HG03103 (cell line): ENCODE data around the gene SLC35F1.

ENCODE experiments used
- ATAC-seq: cut with Tn5 transposase; IDR thresholded peaks from one replicate; pipeline ENCODE4 v1.9.1; 2021; ENCODE audit warnings: low read depth; ENCODE audit not compliant: unreplicated experiment

SLC35F1 gene

DNA sequence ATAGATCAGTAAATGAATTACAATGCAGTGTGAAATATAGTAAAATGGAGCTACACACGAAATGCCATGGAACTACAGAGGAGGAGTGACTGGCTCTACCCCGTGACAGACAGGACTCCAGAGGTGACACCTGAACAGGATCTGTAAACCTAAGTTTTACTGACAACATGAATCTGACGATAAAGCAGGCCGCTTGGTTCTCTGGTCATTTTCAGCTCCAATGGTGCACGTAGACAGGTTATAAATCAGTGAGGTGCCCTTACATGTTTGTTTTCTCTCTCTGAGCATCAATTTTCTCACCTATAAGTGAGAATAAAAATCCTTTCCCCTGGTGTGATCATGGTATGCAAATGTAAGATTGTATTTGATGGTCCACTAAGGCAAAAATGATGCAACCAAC, 339.3 kb downstream of the SLC35F1 start:
- ATAC-seq = no peak

DNA sequence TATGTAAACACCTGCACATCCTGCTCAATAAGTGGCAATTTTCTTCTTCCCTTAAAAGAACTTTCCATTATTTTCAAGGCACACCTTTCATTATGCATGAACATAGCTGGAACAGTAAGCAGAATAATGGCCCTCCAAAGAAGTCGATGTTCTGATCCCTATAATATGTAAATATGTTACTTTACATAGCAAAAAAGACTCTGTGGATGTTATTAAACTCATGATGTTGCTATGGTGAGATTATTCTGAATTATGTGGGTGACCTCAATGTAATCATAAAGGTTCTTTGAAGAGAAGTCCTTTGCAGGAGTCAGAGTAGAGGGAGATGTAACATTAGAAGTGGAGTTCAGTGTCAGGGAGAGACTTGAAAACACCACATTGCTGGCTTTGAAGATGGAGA, 341.1 kb downstream of the SLC35F1 start:
- no peak for ATAC-seq

DNA sequence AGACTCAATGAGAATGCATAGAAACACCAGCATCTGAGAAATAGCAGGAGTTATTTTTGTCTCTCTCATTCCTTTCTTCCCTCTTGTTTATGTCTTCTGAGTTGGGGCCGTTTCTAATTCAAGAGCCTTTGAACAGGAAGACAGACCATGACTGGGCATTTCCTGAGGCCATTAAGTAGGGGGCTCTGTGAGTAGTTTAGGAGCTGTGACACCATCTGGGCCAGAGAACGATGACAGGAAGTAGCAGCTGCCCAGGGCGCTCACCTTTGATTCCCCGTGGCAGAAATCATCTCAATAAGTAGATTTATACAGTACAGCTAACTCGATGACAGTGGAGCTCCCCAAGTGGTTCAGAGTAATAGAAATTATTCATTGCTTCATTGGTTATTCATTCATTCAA, 342.6 kb downstream of the SLC35F1 start:
- ATAC-seq = no peak

DNA sequence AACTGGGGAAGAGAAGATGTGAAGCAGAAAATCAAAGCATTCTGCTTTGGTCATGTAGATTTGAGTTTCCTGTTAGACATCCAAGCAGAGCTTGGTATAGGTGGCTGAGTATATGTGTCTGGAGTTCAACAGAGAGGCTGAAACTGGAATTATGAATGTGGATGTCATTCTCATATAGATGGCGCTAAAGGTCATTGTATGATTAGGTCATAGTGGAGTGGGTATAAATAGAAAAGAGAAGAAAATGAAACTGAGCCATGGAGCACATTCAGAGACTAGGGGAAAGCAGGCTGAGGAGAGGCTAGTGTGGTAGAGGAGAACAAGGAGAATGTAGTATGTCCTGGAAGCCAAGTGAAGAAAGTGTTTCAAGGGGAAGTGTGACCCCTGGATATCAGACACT, 345.4 kb downstream of the SLC35F1 start:
- peak; percentile 85 for ATAC-seq

DNA sequence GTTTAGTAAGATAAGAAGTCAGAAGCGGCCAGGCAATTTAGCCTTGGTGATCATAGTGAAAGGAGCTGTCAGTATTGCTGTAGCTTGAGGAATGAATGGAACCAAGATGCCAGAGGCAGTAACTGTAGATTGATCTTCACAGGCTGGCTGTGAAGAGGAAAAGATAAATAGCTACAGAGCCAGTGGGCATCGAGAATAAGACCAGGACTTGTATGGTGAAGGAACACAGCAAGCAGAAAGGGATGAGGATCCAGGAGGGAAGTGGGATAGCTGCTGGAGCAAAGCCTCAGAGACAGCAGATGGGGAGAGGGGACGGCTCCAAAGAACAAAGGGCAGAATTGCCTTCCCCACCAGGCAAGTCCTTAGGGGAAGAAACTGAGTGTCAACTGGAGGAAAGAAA, 346.7 kb downstream of the SLC35F1 start:
- no peak for ATAC-seq

DNA sequence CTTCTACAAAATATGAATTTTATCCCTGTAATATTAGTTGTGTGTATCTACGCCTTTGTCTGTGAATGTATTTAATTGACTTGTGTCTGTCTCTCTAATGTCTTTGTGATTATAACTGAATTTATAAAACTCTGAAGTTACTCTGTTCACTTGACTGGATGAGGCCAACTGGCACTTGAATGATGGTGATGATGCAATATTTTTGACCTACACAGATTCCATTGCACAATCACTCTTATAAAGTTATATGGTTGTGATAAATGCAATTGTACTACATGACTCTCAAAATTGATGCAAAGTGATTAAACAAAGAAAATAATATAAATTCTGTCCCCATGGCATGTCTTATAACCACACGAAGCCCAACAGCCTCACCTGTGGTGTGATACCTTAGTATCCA, 353.8 kb downstream of the SLC35F1 start:
- ATAC-seq = no peak

DNA sequence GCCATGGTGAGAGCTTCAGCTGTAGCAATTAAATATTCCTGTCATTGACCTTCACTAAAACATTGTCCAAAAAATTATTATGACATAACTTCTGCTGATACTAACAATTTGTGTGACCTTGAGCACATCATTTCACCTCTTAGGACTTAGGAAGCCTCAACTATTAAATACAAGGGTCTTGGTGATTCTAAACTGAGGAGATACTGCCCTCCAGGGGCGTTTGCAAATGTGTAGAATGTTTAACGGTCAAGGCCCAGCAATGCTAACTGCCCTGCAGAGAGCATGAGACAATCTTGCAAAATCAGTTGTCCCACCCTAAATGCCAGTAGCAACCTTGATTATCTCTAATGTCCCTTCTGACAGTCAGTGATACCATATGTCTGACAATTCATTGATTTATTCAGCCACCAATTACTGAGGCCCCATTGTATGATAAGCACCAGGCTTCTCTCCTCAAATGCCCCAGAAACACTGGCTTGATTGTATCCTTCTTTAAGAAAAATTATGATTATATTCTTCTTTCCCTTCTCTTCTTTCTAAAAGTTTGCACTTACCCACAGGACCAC, 356.9 kb downstream of the SLC35F1 start:
- peak; percentile 66 for ATAC-seq

DNA sequence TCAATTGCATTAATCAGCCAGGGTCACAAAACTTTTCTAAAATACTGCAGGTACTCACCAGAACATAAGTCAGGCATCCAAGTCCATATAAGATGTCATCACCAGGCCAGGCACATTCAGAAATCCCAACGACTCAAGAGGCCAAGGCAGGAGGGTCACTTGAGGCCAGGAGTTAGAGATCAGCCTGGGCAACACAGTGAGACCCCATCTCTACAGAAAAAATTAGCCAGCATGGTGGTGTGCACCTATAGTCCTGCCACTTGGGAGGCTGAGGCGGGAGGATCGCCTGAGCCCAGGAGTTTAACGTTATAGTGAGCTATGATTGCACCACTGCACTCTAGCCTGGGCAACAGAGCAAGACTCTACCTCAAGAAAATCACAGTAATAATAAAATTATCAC, 362.6 kb downstream of the SLC35F1 start:
- ATAC-seq = no peak

DNA sequence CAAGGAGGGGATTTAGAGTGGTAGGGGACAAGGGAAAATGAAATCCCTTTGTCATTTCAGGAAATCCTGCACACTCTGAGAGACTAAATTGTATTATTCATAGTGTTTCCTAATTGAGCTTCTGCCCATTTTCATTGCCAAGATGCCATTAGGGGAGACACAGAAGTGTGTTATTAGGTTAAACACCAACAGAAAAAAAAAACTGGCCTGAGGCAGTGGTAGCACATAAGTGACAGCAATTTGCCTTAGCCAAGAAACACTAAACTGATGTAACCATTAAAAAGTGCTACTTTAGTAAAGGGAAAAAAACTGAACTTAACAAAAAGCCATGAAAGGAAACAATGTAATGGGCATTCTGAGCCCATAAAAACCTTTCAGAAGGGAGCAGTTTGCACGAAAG, 370.6 kb downstream of the SLC35F1 start:
- no peak for ATAC-seq

DNA sequence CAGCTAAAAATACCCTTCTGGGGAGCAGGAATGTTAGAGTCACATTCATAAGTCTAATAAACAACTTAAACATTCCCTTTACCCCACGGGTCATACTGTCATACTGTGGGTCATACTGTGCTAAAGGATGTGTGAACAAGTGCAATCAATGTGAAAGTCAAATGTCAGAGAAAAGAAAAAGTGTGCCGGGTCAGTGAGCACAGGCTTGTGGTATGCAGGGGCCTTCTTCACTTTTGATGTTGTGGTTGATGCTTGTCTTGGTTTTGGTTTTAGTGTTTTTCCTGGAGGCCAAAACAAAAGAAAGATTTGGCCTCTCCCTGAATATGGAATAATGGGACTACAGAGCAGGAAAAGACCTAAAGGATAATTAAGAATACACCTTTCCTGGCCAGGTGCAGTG, 373.1 kb downstream of the SLC35F1 start:
- ATAC-seq = peak; percentile 99

DNA sequence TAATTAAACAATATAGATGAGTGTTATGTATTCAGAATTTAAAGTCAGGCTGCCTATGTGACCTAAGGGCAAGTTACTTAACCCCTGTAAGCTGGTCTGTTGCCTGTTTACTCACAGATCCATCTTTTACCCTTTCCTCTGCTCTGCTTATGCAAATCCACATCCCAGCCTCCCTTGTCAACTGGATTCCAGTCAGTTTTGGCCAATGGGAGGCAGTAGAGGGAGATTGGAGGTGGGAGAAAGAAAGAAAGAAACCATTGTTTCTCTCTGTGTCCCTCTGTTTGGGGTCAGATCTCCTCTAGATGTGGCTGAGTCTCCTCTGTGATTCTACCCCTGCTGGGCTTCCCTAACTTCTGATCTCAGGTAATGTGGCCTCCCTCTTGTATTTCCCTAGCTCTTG, 374.2 kb downstream of the SLC35F1 start:
- no peak for ATAC-seq

DNA sequence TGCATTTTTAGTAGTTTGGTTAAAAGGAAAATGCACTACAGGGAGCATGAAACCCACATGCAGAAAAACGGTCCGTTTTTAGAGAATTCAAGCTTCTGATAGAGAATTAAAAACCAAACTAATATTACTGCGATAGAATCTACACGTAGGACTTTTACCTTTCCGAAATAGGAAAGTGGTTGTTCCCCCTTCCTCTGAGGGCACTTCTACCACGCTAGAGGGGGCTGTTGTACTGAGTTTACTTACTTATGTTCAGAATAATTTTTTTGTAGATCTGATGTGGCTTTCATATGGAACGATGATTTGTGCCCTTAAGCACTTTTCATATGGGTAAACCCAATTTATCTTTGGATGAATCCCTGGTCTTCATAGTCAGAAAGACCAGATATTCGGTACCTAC, 376.7 kb downstream of the SLC35F1 start:
- ATAC-seq = no peak

DNA sequence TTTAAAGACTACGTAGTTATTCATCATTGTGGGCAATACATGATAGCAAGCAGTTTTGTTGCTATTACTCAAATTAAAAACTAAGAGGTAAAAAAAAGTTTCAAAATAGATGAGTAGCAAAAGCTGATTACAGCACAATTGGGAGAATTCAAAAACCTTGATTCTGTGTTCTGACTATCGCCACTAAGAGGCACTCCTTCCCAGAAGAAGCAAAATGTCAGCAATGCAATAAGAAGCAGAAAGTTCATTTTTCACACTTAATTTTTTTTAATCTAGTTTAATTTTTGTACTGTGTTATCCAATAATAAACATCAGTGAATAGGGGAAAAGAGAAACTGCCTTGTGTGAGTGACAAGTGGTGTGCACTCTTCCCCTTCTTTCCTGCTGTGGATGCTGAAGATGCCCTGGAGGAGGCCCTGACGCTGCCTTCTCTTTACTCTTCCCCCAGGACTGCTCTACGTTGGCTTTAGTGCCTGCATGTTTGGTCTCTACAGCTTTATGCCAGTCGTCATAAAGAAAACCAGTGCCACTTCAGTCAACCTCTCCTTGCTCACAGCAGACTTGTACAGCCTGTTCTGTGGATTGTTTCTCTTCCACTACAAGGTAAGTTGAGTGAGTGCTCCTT, 377.8 kb downstream of the SLC35F1 start:
- ATAC-seq = no peak

DNA sequence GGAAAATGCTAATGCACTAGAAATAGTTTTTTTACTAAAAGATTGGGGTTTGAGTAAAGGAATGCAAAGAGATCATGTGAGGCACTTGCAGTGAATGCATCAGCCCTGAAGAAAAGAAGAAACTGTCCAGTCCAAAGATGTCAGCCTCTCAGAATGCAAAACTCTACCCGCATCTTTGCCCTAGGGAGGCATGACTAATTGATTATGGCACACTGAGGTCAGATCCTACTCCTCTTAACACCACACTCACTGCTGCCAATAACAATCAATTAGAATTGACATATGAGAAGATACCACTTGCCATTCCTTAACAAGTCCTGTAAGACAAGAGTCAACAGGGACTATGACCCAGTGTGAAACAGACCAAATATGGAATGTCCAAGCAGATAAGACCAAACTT, 378.7 kb downstream of the SLC35F1 start:
- ATAC-seq = no peak

DNA sequence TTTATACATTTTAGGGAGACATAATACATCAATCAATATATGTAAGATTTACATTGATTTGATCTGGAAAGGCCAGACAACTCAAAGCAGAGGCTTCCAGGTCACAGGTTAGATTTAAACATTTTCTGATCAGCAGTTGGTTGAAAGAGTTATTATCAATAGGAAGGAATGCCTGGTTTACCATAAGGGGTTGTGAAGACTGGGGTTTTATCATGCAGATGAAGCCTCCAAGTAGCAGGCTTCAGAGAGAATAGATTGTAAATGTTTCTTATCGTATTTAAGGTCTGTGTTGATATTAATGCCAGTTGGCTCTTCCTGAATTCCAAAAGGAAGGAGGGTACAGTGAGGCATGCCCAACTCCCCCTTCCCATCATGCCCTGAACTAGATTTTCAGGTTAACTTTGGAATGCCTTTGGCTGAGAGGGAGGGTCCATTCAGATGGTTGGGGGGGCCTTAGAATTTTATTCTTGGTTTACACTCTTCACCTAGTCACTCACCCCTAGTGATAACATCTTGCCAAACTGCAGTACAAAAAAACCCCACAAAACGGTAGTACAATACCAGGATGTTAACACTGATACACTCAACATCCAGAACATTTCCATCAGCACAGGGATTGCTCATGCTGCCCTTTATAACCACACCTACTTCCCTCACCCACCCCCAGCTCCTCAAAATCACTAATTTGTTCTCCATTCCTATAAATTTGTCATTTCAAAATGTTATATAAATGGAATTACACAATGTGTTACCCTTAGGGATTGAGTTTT, 381.5 kb downstream of the SLC35F1 start:
- no peak for ATAC-seq

DNA sequence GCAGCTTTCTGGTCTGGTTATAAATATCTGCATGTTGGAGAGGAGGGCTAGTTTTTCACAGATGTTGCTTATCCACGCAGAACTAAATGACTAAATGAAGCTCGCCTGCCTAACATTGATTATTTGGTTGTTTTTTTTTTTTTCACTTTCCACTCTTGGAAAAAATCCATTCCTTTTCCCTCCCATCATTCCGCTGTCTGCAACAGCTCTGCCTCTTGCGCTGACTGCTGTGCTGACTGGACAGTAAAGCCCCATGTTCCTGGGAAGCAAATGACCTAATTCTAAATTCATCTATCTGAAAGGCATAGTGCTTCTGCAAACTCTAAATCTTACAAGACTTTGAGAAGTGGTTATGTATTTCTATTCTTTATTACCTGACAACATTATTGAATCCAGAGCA, 385.5 kb downstream of the SLC35F1 start:
- no peak for ATAC-seq

DNA sequence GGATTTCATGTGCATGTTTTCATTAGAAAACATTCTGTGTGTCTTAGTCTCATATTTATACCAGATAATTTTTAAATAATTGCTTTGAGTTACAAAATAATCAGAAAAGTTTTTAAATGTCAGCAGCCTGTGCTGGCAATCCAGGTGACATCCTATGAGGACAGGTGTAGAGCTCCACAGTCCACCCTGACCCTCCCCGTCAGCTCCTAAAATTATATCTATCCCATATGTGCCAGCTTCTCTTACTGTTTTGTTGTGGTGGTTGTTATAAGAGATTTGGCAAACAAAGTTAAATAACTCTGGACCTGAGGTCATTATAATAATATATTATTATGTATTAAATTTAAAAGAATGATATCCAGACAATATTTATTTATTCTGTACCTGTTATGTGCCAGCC, 387.8 kb downstream of the SLC35F1 start:
- no peak for ATAC-seq

DNA sequence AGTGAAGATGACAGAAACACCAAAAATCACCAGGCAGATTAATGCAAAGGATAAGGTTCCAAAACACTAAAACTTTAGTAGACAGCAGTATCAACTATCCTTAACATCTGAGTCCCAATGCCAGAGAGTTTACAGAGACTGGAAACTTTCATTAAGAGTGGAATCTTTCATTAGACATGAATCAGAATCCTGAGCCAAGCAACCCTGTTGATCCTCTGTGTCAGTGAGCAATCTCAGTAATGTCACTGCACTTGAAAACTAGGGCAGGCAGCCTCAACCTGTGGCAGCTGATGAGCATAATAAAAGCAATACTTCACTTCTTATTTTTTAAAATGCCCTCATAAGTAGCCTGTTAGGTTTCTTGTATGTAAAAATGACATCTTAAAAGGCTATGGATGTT, 388.3 kb downstream of the SLC35F1 start:
- no peak for ATAC-seq

DNA sequence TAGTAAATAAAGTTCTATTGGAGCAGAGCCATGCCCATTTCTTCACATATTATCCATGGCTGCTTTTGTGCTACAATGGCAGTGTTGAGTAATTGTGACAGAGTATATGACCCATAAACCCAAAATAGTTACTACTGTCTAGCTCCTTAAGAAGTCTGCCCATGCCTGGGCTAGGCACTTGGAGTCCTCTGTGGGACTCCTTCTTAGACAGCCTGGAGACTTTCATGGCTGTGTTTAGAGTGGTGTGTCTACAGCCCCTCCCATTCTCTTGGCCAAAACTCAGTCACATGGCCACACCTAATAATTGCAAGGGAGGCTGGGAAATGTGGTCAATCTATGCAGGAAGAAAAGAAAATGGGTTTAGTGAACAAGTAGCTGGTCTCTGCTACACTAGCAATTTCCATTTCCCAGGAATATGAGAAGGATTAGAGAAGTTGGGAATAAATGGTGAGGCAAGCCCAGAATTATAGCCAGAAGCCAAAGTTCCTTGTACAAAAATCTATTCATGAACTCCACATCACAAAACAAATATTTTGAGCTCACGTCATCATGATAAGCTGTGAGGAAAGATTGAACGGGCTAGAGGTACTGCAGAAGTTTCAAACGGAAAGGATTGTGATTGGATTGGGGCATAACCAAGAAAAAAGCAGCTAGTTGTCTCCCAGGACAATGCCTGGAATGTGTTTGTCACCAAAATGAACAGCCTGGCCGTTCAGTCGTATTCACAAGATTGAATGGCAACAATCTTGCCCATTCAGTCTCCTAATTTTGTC, 389.3 kb downstream of the SLC35F1 start:
- no peak for ATAC-seq

DNA sequence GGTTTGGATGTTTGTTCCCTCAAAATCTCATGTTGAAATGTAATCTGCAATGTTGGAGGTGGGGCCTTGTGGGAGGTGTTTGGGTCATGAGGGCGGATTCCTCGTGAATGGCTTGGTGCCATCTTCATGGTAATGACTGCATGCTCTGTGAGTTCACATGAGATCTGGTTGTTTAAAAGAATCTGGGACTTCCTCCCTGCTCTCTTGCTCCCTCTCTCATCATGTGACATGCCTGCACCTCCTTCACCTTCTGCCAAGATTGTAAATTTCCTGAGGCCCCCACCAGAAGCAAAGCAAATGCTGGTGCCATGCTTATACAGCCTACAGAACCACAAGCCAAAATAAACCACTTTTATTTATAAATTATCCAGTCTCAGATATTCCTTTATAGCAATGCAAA, 390.8 kb downstream of the SLC35F1 start:
- no peak for ATAC-seq
